Measurements from ENCODE around the gene UTS2B.

The UTS2B gene

DNA sequence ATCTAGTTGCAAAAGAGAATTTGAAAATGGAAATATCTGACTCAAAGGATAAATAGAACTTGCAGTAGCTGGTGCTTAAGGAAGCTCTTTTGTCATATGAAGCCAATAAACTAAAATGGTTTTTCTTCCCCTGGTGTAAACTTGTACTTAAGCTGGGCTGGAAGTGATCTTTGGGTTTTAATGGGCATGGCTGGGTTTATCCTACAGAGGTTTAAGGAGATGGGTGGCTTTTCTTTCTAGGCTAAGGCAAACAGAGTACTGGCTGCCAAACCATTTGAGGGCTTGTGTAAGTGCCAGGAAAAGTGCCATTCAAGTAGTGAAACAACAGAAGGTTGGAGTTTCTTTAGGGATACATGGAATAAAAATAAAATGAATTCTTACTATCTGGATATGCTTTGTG, 12.1 kb upstream of the UTS2B start:
- Histone ChIP-seq H3K4me3 (ENCODE audit: insufficient read length, low read depth) (no peak overlapping the region), H3K27me3 (ENCODE audit: insufficient read depth, insufficient read length) (no peaks in the 10 kb centered on the region), H3K4me1 (ENCODE audit: insufficient read depth, insufficient read length) (no peaks in the 10 kb centered on the region), H3K9me3 (ENCODE audit: insufficient read depth, low read length) (no peaks in the 10 kb centered on the region), H3K36me3 (ENCODE audit: insufficient read depth, insufficient read length, low read length) (no peaks in the 10 kb centered on the region), H3K9ac (ENCODE audit: insufficient read length, low read depth) (no peak overlapping the region)
- no peak for DNase-seq (ENCODE audit: low read depth, low spot score)
- TF ChIP-seq SUZ12 (IDR thresholded peaks at IDR 0.05; ENCODE audit: extremely low read depth, insufficient read depth, insufficient read length) (no peak), YY1 (IDR thresholded peaks at IDR 0.05; ENCODE audit: insufficient read depth, insufficient read length) (no peak), ZNF274 (IDR thresholded peaks at IDR 0.05; ENCODE audit: low read depth, low read length) (no peak)

DNA sequence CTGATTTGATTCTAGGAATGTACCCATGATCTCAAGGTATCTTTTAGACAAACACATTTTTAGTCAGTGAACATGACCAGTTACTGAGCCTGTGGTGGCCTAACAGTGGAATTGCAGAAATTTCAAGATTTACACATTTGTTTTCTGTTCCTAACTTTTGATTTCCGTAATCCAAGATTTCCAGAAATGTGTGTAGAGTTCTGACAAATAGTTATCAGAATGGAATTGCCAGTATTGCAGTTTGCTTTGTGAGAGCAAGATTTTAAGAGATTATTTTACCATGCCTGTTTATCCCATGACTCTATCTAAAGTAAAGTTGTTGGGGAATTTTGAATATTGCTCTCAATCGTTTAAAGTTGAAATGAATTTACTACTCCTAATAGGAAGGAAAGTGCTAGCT, 11.7 kb upstream of the UTS2B start:
- Histone ChIP-seq H3K27me3 (ENCODE audit: insufficient read depth, insufficient read length) (no peaks in the 10 kb centered on the region), H3K4me1 (ENCODE audit: insufficient read depth, insufficient read length) (no peaks in the 10 kb centered on the region), H3K36me3 (ENCODE audit: insufficient read depth, insufficient read length, low read length) (no peaks in the 10 kb centered on the region), H3K4me3 (ENCODE audit: insufficient read length, low read depth) (no peak overlapping the region), H3K9me3 (ENCODE audit: insufficient read depth, low read length) (no peaks in the 10 kb centered on the region), H3K9ac (ENCODE audit: insufficient read length, low read depth) (no peak overlapping the region)
- DNase-seq (ENCODE audit: low read depth, low spot score): no peak
- no peak for TF ChIP-seq YY1 (IDR thresholded peaks at IDR 0.05; ENCODE audit: insufficient read depth, insufficient read length)
- no peak for TF ChIP-seq SUZ12 (IDR thresholded peaks at IDR 0.05; ENCODE audit: extremely low read depth, insufficient read depth, insufficient read length)
- TF ChIP-seq ZNF274 (IDR thresholded peaks at IDR 0.05; ENCODE audit: low read depth, low read length): no peak

DNA sequence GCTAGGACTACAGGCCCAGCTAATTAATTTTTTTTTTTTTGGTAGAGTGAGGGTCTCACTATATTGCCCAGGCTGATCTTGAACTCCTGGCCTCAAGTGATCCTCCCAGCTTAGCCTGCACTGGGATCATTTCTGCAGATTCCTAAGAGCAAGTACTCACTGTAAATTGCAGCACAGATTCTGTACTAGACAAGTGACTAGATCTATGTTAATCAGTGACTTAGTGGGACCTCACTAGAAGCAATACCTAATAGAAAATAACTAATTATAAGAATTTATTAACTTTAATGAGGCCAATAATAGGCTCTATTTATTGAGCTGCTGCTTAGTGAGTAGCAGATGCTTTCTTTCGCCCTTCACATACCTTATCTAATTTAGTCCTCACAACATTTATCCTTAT, 10.6 kb upstream of the UTS2B start:
- no peaks in the 10 kb centered on the region for H3K9me3 ChIP-seq (ENCODE audit: insufficient read depth, low read length)
- no peaks in the 10 kb centered on the region for H3K27me3 ChIP-seq (ENCODE audit: insufficient read depth, insufficient read length)
- H3K4me3 ChIP-seq (ENCODE audit: insufficient read length, low read depth): no peak overlapping the region
- H3K4me1 ChIP-seq (ENCODE audit: insufficient read depth, insufficient read length): no peaks in the 10 kb centered on the region
- no peak overlapping the region for H3K9ac ChIP-seq (ENCODE audit: insufficient read length, low read depth)
- no peaks in the 10 kb centered on the region for H3K36me3 ChIP-seq (ENCODE audit: insufficient read depth, insufficient read length, low read length)
- TF ChIP-seq ZNF274 (IDR thresholded peaks at IDR 0.05; ENCODE audit: low read depth, low read length) (no peak), SUZ12 (IDR thresholded peaks at IDR 0.05; ENCODE audit: extremely low read depth, insufficient read depth, insufficient read length) (no peak), YY1 (IDR thresholded peaks at IDR 0.05; ENCODE audit: insufficient read depth, insufficient read length) (no peak)
- DNase-seq (ENCODE audit: low read depth, low spot score): no peak

- Histone ChIP-seq H3K9me3 (ENCODE audit: insufficient read depth, low read length) (no peaks in the 10 kb centered on the region), H3K36me3 (ENCODE audit: insufficient read depth, insufficient read length, low read length) (no peaks in the 10 kb centered on the region), H3K4me1 (ENCODE audit: insufficient read depth, insufficient read length) (no peaks in the 10 kb centered on the region), H3K9ac (ENCODE audit: insufficient read length, low read depth) (no peak overlapping the region), H3K27me3 (ENCODE audit: insufficient read depth, insufficient read length) (no peaks in the 10 kb centered on the region), H3K4me3 (ENCODE audit: insufficient read length, low read depth) (no peak overlapping the region)
- DNase-seq (ENCODE audit: low read depth, low spot score): no peak
- TF ChIP-seq SUZ12 (IDR thresholded peaks at IDR 0.05; ENCODE audit: extremely low read depth, insufficient read depth, insufficient read length) (no peak), YY1 (IDR thresholded peaks at IDR 0.05; ENCODE audit: insufficient read depth, insufficient read length) (no peak), ZNF274 (IDR thresholded peaks at IDR 0.05; ENCODE audit: low read depth, low read length) (no peak)
These were observed 10.0 kb upstream of the UTS2B start for GRCh38 chr3:191340351-191340750.

GRCh38 chr3:191339316-191339917, 9.1 kb upstream of the UTS2B start:
- H3K9me3 ChIP-seq (ENCODE audit: insufficient read depth, low read length): no peaks in the 10 kb centered on the region
- no peaks in the 10 kb centered on the region for H3K4me1 ChIP-seq (ENCODE audit: insufficient read depth, insufficient read length)
- H3K36me3 ChIP-seq (ENCODE audit: insufficient read depth, insufficient read length, low read length): no peaks in the 10 kb centered on the region
- no peak overlapping the region for H3K4me3 ChIP-seq (ENCODE audit: insufficient read length, low read depth)
- H3K27me3 ChIP-seq (ENCODE audit: insufficient read depth, insufficient read length): no peaks in the 10 kb centered on the region
- TF ChIP-seq ZNF274 (IDR thresholded peaks at IDR 0.05; ENCODE audit: low read depth, low read length) (no peak), YY1 (IDR thresholded peaks at IDR 0.05; ENCODE audit: insufficient read depth, insufficient read length) (no peak), SUZ12 (IDR thresholded peaks at IDR 0.05; ENCODE audit: extremely low read depth, insufficient read depth, insufficient read length) (no peak)
- no peak for DNase-seq (ENCODE audit: low read depth, low spot score)
- no peak overlapping the region for H3K9ac ChIP-seq (ENCODE audit: insufficient read length, low read depth)

- DNase-seq (ENCODE audit: low read depth, low spot score): no peak
- no peak overlapping the region for H3K9ac ChIP-seq (ENCODE audit: insufficient read length, low read depth)
- no peaks in the 10 kb centered on the region for H3K4me1 ChIP-seq (ENCODE audit: insufficient read depth, insufficient read length)
- no peaks in the 10 kb centered on the region for H3K27me3 ChIP-seq (ENCODE audit: insufficient read depth, insufficient read length)
- no peaks in the 10 kb centered on the region for H3K9me3 ChIP-seq (ENCODE audit: insufficient read depth, low read length)
- TF ChIP-seq YY1 (IDR thresholded peaks at IDR 0.05; ENCODE audit: insufficient read depth, insufficient read length) (no peak), ZNF274 (IDR thresholded peaks at IDR 0.05; ENCODE audit: low read depth, low read length) (no peak), SUZ12 (IDR thresholded peaks at IDR 0.05; ENCODE audit: extremely low read depth, insufficient read depth, insufficient read length) (no peak)
- no peaks in the 10 kb centered on the region for H3K36me3 ChIP-seq (ENCODE audit: insufficient read depth, insufficient read length, low read length)
- no peak overlapping the region for H3K4me3 ChIP-seq (ENCODE audit: insufficient read length, low read depth)
These were observed 7.8 kb upstream of the UTS2B start for GRCh38 chr3:191338177-191338488.

GRCh38 chr3:191336833-191337232, 6.5 kb upstream of the UTS2B start:
- H3K4me1 ChIP-seq (ENCODE audit: insufficient read depth, insufficient read length): no peaks in the 10 kb centered on the region
- H3K9me3 ChIP-seq (ENCODE audit: insufficient read depth, low read length): no peaks in the 10 kb centered on the region
- no peak overlapping the region for H3K4me3 ChIP-seq (ENCODE audit: insufficient read length, low read depth)
- TF ChIP-seq ZNF274 (IDR thresholded peaks at IDR 0.05; ENCODE audit: low read depth, low read length) (no peak), SUZ12 (IDR thresholded peaks at IDR 0.05; ENCODE audit: extremely low read depth, insufficient read depth, insufficient read length) (no peak), YY1 (IDR thresholded peaks at IDR 0.05; ENCODE audit: insufficient read depth, insufficient read length) (no peak)
- no peak overlapping the region for H3K9ac ChIP-seq (ENCODE audit: insufficient read length, low read depth)
- H3K27me3 ChIP-seq (ENCODE audit: insufficient read depth, insufficient read length): no peaks in the 10 kb centered on the region
- no peaks in the 10 kb centered on the region for H3K36me3 ChIP-seq (ENCODE audit: insufficient read depth, insufficient read length, low read length)
- no peak for DNase-seq (ENCODE audit: low read depth, low spot score)

Data from NT2/D1 (cell line).